HAP-1 (cell line): ENCODE data around the gene NAT14.
A peak's percentile ranks its signal among the peaks of the same experiment; 100 is the strongest.

Experiments used
- DNase-seq, 2 experiments: peaks; one replicate each; pipeline ENCODE4 v3.0.0-alpha.2; 2016 to 2020; ENCODE audit warnings: low spot score in 2 of 2
- H3K27me3 ChIP-seq: fragments of 250-450 bp; sonication (Bioruptor Pico); 2 replicates; pipeline ENCODE4 v1.5.1; 2020; ENCODE audit warnings: low read depth, mild to moderate bottlenecking, moderate library complexity
- H3K36me3 ChIP-seq: fragments of 250-450 bp; sonication (Bioruptor Pico); replicated peaks from 2 replicates; pipeline ENCODE4 v1.5.1; 2020; ENCODE audit warnings: mild to moderate bottlenecking
- H3K4me1 ChIP-seq: fragments of 250-450 bp; sonication (Bioruptor Pico); 2 replicates; pipeline ENCODE4 v1.5.1; 2020; ENCODE audit warnings: mild to moderate bottlenecking
- H3K4me3 ChIP-seq: fragments of 250-450 bp; sonication (Bioruptor Pico); 2 replicates; pipeline ENCODE4 v1.5.1; 2020; ENCODE audit warnings: mild to moderate bottlenecking, moderate library complexity
- H3K9me3 ChIP-seq: fragments of 250-450 bp; sonication (Bioruptor Pico); 2 replicates; pipeline ENCODE4 v1.5.1; 2020; ENCODE audit warnings: mild to moderate bottlenecking, moderate library complexity
- in situ Hi-C: fragments of 300-500 bp; cut with MboI; formaldehyde crosslinking; loops from 3 replicates; pipeline ENCODE4 v1.14.3; 2020; ENCODE audit warnings: low sequenced_read_pairs, inconsistent platforms, mixed read lengths

Gene NAT14

GRCh38 chr19:55482967-55483705 lies 1.9 kb upstream of the NAT14 start:
- Histone ChIP-seq H3K9me3 (no peaks in the 10 kb centered on the region), H3K36me3 (peaks cover 6% of the 10 kb centered on the region; the same call in 1 of the 2 replicates), H3K4me1 (peaks cover 4% of the 10 kb centered on the region; the same call in 1 of the 2 replicates), H3K27me3 (no peaks in the 10 kb centered on the region), H3K4me3 (no peak overlapping the region)
- DNase-seq = no peak
- in situ Hi-C loops = no loop called here

GRCh38 chr19:55483706-55484592 lies 1.0 kb upstream of the NAT14 start:
- DNase-seq = no peak
- in situ Hi-C loops = no loop called here
- no peaks in the 10 kb centered on the region for H3K27me3 ChIP-seq
- peaks cover 6% of the 10 kb centered on the region; the same call in 1 of the 2 replicates for H3K36me3 ChIP-seq
- H3K4me1 ChIP-seq = peaks cover 4% of the 10 kb centered on the region; the same call in 1 of the 2 replicates
- H3K9me3 ChIP-seq = no peaks in the 10 kb centered on the region
- H3K4me3 ChIP-seq = peak overlapping the region; percentile 59; the same call in 1 of the 2 replicates

GRCh38 chr19:55485439-55486011 lies 537 bp downstream of the NAT14 start:
- in situ Hi-C loops = no loop called here
- no peaks in the 10 kb centered on the region for H3K9me3 ChIP-seq
- no peaks in the 10 kb centered on the region for H3K27me3 ChIP-seq
- peaks cover 4% of the 10 kb centered on the region; the same call in 1 of the 2 replicates for H3K4me1 ChIP-seq
- DNase-seq = no peak
- peak overlapping the region; percentile 59 for H3K4me3 ChIP-seq
- peaks cover 6% of the 10 kb centered on the region; the same call in 1 of the 2 replicates for H3K36me3 ChIP-seq

- in situ Hi-C loops = no loop called here
- H3K9me3 ChIP-seq = no peaks in the 10 kb centered on the region
- H3K4me1 ChIP-seq = peaks cover 4% of the 10 kb centered on the region; the same call in 1 of the 2 replicates
- no peak for DNase-seq
- H3K27me3 ChIP-seq = no peaks in the 10 kb centered on the region
- peak overlapping the region; percentile 59; the same call in 1 of the 2 replicates for H3K4me3 ChIP-seq
- H3K36me3 ChIP-seq = peaks cover 6% of the 10 kb centered on the region; the same call in 1 of the 2 replicates
These were observed 1.3 kb downstream of the NAT14 start for GRCh38 chr19:55486043-55486970.

- Histone ChIP-seq H3K27me3 (0 out of 2 replicates have a peak, but pooled peaks cover 4% of the 10 kb centered on the region), H3K9me3 (no peaks in the 10 kb centered on the region), H3K4me3 (no peak overlapping the region), H3K4me1 (peaks cover 4% of the 10 kb centered on the region; the same call in 1 of the 2 replicates), H3K36me3 (peaks cover 6% of the 10 kb centered on the region; the same call in 1 of the 2 replicates)
- in situ Hi-C loops = no loop called here
- no peak for DNase-seq
These were observed 2.3 kb downstream of the NAT14 start for GRCh38 chr19:55486971-55487923.

GRCh38 chr19:55487924-55488687 lies 3.1 kb downstream of the NAT14 start, which contains the start of gene SSC5D:
Gene SSC5D (plus strand): TSS chr19:55488436. CDS start chr19:55488590, 154 bp downstream.
- Histone ChIP-seq H3K4me1 (peaks cover 4% of the 10 kb centered on the region; the same call in 1 of the 2 replicates), H3K27me3 (0 out of 2 replicates have a peak, but pooled peaks cover 5% of the 10 kb centered on the region), H3K36me3 (peaks cover 2% of the 10 kb centered on the region; the same call in 1 of the 2 replicates), H3K9me3 (no peaks in the 10 kb centered on the region), H3K4me3 (no peak within 1 kb of the TSS)
- DNase-seq = no peak
- in situ Hi-C loops = no loop called here

- in situ Hi-C loops = no loop called here
- Histone ChIP-seq H3K9me3 (no peaks in the 10 kb centered on the region), H3K27me3 (0 out of 2 replicates have a peak, but pooled peaks cover 5% of the 10 kb centered on the region), H3K4me3 (no peak overlapping the region), H3K36me3 (peaks cover 2% of the 10 kb centered on the region; the same call in 1 of the 2 replicates), H3K4me1 (peaks cover 4% of the 10 kb centered on the region; the same call in 1 of the 2 replicates)
- DNase-seq = no peak
These were observed 4.2 kb downstream of the NAT14 start for GRCh38 chr19:55488986-55489710.

- 0 out of 2 replicates have a peak, but pooled peaks cover 5% of the 10 kb centered on the region for H3K27me3 ChIP-seq
- in situ Hi-C loops = no loop called here
- H3K4me3 ChIP-seq = no peak overlapping the region
- no peaks in the 10 kb centered on the region for H3K9me3 ChIP-seq
- H3K36me3 ChIP-seq = peaks cover 2% of the 10 kb centered on the region; the same call in 1 of the 2 replicates
- H3K4me1 ChIP-seq = no peaks in the 10 kb centered on the region; the same call in 1 of the 2 replicates
- no peak for DNase-seq
These were observed 4.9 kb downstream of the NAT14 start for GRCh38 chr19:55489711-55490477.

- Histone ChIP-seq H3K9me3 (no peaks in the 10 kb centered on the region), H3K27me3 (0 out of 2 replicates have a peak, but pooled peaks cover 5% of the 10 kb centered on the region), H3K4me3 (no peak overlapping the region), H3K4me1 (no peaks in the 10 kb centered on the region; the same call in 1 of the 2 replicates), H3K36me3 (peaks cover 2% of the 10 kb centered on the region; the same call in 1 of the 2 replicates)
- in situ Hi-C loops = no loop called here
- DNase-seq = no peak
These were observed 5.8 kb downstream of the NAT14 start for GRCh38 chr19:55490478-55491432.
